OCI-LY3 (cell line): ENCODE results near the gene F12.

Experiments used
- CTCF ChIP-seq: fragments of 200-600, 300-600 bp; sonication (generic); IDR thresholded peaks from 2 replicates; pipeline ENCODE4 v1.5.1; 2014; ENCODE audit warnings: antibody characterized with exemption, low read length, low read depth
- EZH2phosphoT487 ChIP-seq: fragments of 200-600 bp; shearing (Covaris generic); IDR thresholded peaks from 2 replicates; pipeline ENCODE4 v1.6.1; 2018; ENCODE audit warnings: antibody characterized with exemption, mixed run types, low read depth

- TF ChIP-seq CTCF (no peak), EZH2phosphoT487 (no peak)
These were observed 30.2 kb upstream of the F12 start for GRCh38 chr5:177439518-177440053.
